Upper lobe of right lung (tissue), 1 donor: ENCODE results near the gene CKS1B. TPM values are rescaled to one million over a fixed set of nuclear protein-coding genes. Genes with fewer than 3 reads are reported as not detected.

ENCODE experiments used
- ATAC-seq: fragments of 200-7000 bp; cut with Tn5 transposase; one replicate; pipeline ENCODE4 v1.9.1; 2020; ENCODE audit warnings: mild to moderate bottlenecking, moderate library complexity
- DNase-seq: peaks from one replicate; pipeline ENCODE4 v3.0.0-alpha.2; 2020
- H3K27ac ChIP-seq: fragments of 200-600 bp; one replicate; pipeline ENCODE4 v1.8.0; 2022
- H3K27me3 ChIP-seq: fragments of 200-600 bp; one replicate; pipeline ENCODE4 v1.8.0; 2022; ENCODE audit warnings: mild to moderate bottlenecking
- H3K36me3 ChIP-seq: fragments of 200-600 bp; one replicate; pipeline ENCODE4 v1.8.0; 2022
- H3K4me1 ChIP-seq: fragments of 200-600 bp; one replicate; pipeline ENCODE4 v1.8.0; 2022
- H3K4me3 ChIP-seq: fragments of 200-600 bp; one replicate; pipeline ENCODE4 v1.8.0; 2022; ENCODE audit warnings: mild to moderate bottlenecking
- H3K9me3 ChIP-seq: fragments of 200-600 bp; one replicate; pipeline ENCODE4 v1.8.0; 2022
- intact Hi-C: fragments of 100-400 bp; cut with DNase I; formaldehyde crosslinking; loops from one replicate; pipeline ENCODE4 v1.11.0; 2022
- total RNA-seq: library from RNA; stranded (reverse); fragmentation: NEBNext Ultra II Directional; extraction: Animal tissue kit (Norgen Biotek cat#: 25700); gene quantifications from one replicate; pipeline ENCODE4 v1.2.1, GENCODE V29; 2021
- TF ChIP-seq, protein P1 (sequence below): fragments of 200-600 bp; IDR thresholded peaks from one replicate; pipeline ENCODE4 v1.8.0; 2022; ENCODE audit warnings: antibody characterized with exemption
- donor health status: DM: no; HTN: yes; CAD: no; lungs with severe emphysema.

Gene CKS1B
- total RNA-seq, 1 donor from 2014 or later, result 27.0 TPM

DNA sequence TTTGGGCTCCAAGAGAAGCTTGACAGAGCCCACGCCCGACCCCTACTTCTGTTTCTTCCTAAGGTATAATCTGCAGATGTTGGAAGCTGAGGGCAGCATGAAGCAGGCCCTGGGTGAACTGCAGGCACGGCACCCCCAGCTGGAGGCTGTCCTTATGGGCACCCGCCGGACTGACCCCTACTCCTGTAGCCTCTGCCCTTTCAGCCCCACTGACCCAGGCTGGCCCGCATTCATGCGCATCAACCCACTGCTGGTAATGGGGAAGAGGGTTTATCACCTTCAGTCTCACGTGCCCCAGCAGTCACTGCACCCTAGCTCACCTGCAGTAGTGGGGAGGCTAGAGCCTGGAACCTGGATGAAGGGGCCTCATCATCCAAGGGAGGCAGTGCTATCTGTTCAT, 15.8 kb downstream of the CKS1B start:
- TF ChIP-seq, protein P1, sequence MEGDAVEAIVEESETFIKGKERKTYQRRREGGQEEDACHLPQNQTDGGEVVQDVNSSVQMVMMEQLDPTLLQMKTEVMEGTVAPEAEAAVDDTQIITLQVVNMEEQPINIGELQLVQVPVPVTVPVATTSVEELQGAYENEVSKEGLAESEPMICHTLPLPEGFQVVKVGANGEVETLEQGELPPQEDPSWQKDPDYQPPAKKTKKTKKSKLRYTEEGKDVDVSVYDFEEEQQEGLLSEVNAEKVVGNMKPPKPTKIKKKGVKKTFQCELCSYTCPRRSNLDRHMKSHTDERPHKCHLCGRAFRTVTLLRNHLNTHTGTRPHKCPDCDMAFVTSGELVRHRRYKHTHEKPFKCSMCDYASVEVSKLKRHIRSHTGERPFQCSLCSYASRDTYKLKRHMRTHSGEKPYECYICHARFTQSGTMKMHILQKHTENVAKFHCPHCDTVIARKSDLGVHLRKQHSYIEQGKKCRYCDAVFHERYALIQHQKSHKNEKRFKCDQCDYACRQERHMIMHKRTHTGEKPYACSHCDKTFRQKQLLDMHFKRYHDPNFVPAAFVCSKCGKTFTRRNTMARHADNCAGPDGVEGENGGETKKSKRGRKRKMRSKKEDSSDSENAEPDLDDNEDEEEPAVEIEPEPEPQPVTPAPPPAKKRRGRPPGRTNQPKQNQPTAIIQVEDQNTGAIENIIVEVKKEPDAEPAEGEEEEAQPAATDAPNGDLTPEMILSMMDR, result no peak
- Histone ChIP-seq H3K36me3 (peaks cover 35% of the 10 kb centered on the region), H3K27me3 (no peaks in the 10 kb centered on the region), H3K27ac (no peak overlapping the region), H3K4me1 (peaks cover 3% of the 10 kb centered on the region), H3K4me3 (no peak overlapping the region), H3K9me3 (no peaks in the 10 kb centered on the region)
- DNase-seq (peak; percentile 36), ATAC-seq (no peak)
- intact Hi-C loops, result no loop called here

DNA sequence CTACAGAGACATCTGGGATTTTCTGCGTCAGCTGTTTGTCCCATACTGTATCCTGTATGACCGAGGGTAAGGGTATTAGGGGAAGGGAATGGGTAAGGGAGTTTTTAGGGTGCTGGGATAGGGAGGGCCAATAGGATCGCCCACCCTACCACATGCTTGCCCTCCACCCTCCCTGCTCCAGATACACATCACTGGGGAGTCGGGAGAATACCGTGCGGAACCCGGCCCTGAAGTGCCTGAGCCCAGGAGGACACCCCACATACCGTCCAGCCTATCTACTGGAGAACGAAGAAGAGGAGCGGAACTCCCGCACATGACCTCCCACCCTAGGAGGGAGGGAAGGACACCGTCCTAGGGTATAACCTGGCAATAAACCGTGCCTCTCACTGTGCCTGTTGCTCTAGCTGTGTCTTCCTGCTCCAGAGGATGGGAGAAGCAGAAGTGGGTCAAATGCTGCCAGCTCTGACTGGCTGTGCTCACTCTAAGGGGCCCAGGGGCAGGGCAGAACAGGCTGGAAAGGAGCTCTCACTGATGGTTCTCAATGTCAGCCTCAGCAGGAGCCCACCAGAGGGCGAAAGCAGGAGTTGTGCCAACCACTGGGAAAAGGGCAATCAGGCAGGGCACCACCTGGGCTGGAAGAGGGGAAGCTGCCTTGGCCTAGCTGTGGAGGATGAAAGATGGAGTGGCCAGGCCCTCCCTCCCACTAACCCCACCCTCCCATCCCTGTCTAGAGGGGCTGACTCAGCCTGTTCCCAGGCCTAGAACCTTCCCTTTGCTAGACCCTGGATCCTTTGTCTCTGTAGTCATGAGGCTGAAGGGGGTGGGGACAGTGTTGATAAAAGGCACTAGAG, 18.5 kb downstream of the CKS1B start:
- TF ChIP-seq, protein P1, result no peak
- Histone ChIP-seq H3K27me3 (no peaks in the 10 kb centered on the region), H3K4me3 (no peak overlapping the region), H3K36me3 (peaks cover 35% of the 10 kb centered on the region), H3K4me1 (no peaks in the 10 kb centered on the region), H3K9me3 (no peaks in the 10 kb centered on the region), H3K27ac (no peak overlapping the region)
- no peak for ATAC-seq
- DNase-seq, result peak; percentile 42
- intact Hi-C loops, result no loop called here

DNA sequence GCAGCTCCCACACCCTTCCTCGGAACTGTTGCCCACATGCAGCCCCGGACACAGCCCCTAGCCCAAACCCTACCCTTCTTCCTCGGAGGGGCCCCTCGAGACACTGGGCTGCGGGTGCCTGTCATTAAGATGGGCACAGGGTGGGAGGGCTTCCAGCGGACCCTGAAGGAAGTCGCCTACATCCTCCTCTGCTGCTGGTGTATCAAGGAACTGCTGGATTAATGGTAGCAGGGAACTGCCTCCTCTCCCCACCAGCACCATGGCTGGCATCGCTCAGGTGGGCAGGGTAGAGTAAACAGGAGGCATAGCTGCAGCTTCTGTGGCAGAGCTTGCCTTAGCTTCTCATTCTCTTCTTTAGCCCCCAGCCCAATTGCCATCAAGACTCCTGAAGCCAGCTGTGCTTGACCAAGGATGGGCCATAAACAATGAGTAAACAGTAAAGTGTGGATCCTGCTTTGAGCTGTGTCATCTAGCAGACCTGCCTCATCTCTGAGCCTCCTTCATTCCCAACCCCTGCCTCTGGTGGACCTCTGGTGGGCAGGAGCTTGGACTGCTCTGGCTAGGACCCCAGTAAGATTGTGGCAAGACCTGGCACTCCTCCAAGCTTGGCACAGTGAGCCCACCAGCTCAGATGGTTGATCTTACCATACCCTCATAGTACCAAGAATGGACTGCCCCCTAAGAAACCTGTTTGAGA, 19.2 kb downstream of the CKS1B start, which contains the start of gene LENEP:
Gene LENEP, plus strand, starts transcription at position 15 of the 697 bp plus-strand sequence. Its CDS starts 22 bp downstream, at position 37.
- Histone ChIP-seq H3K27me3 (no peaks in the 10 kb centered on the region), H3K9me3 (no peaks in the 10 kb centered on the region), H3K4me3 (no peak within 1 kb of the TSS), H3K36me3 (peaks cover 27% of the 10 kb centered on the region), H3K27ac (no peak within 1 kb of the TSS), H3K4me1 (peaks cover 2% of the 10 kb centered on the region)
- DNase-seq (peak; percentile 47), ATAC-seq (no peak)
- intact Hi-C loops, result no loop called here
- TF ChIP-seq, protein P1, result no peak

DNA sequence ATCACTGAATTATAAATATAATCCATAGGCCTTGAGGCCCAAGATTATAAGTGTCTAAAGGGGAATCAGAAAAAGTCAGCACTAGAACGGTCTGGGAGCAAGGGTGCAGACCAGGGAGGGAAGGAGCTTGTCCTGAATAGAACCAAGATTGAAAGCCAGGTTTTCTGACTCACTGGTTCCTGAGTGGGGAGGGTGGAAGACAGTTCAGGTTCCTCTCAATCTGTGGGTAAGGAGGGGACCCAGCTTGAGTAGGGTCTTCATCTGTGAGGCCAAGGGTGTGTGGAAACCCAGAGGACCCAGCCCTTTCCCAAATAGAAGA, 19.7 kb downstream of the CKS1B start:
- TF ChIP-seq, protein P1, result no peak
- peaks cover 7% of the 10 kb centered on the region for H3K4me1 ChIP-seq
- intact Hi-C loops, result no loop called here
- H3K27me3 ChIP-seq, result no peaks in the 10 kb centered on the region
- no peak overlapping the region for H3K4me3 ChIP-seq
- ATAC-seq (no peak), DNase-seq (no peak)
- H3K9me3 ChIP-seq, result no peaks in the 10 kb centered on the region
- peaks cover 24% of the 10 kb centered on the region for H3K36me3 ChIP-seq
- no peak overlapping the region for H3K27ac ChIP-seq

DNA sequence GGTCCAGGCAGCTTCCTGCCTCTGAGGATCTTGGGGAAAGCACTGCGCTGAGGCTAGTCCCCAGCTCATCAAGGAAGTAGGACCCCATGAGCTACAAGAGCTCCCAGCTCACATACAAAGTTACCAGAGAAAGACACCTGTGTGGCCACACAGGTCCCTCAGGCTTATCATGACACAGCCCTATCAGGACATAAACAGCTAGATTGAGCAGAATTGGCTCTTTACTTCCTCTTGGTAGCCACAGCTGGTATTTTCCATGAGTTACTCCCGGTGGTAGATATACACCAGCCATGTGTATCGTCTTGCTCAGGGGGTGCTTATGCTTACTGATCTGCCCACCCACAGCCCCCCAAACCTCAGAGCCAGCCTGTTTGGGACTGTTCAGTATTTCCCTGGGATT, 20.1 kb downstream of the CKS1B start:
- no peak for ATAC-seq
- Histone ChIP-seq H3K4me1 (peaks cover 10% of the 10 kb centered on the region), H3K27ac (no peak overlapping the region), H3K36me3 (peaks cover 20% of the 10 kb centered on the region), H3K9me3 (no peaks in the 10 kb centered on the region), H3K27me3 (no peaks in the 10 kb centered on the region), H3K4me3 (no peak overlapping the region)
- peak; percentile 13 for DNase-seq
- TF ChIP-seq, protein P1, result no peak
- intact Hi-C loops, result no loop called here
